Measurements from ENCODE around the gene HS1BP3.

DNA sequence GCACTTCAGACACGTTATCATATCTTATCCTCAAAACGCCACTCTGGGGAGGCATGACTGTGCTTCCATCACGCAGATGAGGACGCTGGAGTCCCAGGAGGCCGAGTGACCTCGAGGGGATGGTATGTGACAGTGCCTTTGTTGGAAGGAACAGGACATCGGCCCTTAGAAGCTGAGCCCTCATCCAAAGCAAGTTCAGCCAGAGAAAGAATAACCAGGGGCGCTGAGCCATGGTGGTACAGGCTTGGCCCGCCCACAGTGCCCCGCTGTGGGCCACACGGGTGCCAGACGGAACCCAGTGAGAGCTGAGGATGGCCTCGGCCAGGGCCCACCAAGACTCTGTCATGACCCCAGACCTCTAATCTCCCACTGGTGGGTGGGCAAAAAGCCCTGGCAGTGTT, 31.3 kb downstream of the HS1BP3 start:
- TF ChIP-seq, protein P1, sequence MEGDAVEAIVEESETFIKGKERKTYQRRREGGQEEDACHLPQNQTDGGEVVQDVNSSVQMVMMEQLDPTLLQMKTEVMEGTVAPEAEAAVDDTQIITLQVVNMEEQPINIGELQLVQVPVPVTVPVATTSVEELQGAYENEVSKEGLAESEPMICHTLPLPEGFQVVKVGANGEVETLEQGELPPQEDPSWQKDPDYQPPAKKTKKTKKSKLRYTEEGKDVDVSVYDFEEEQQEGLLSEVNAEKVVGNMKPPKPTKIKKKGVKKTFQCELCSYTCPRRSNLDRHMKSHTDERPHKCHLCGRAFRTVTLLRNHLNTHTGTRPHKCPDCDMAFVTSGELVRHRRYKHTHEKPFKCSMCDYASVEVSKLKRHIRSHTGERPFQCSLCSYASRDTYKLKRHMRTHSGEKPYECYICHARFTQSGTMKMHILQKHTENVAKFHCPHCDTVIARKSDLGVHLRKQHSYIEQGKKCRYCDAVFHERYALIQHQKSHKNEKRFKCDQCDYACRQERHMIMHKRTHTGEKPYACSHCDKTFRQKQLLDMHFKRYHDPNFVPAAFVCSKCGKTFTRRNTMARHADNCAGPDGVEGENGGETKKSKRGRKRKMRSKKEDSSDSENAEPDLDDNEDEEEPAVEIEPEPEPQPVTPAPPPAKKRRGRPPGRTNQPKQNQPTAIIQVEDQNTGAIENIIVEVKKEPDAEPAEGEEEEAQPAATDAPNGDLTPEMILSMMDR (IDR thresholded peaks at IDR 0.05): no peak
- TF ChIP-seq POLR2A (IDR thresholded peaks at IDR 0.05): no peak
